ENCODE measurements around the gene GRM7. TPM values are rescaled to one million over a fixed set of nuclear protein-coding genes. Genes with fewer than 3 reads are reported as not detected.

GRM7 gene
- total RNA-seq, 4 donors from 2014 or later, result 0.40 TPM; not detected in 3

- no peaks in the 10 kb centered on the region for H3K36me3 ChIP-seq
Measured at GRCh38 chr3:7790141-7790540, 929.2 kb downstream of the GRM7 start.

More at GRCh38 chr3:7790141-7790540, 929.2 kb downstream of the GRM7 start:
- no peak overlapping the region for H3K4me3 ChIP-seq
- H3K9me3 ChIP-seq, result no peaks in the 10 kb centered on the region
- no peak overlapping the region for H3K27ac ChIP-seq
- no peak for DNase-seq
- no peaks in the 10 kb centered on the region for H3K27me3 ChIP-seq
- H3K4me1 ChIP-seq, result no peaks in the 10 kb centered on the region
- no peak for TF ChIP-seq POLR2A (IDR thresholded peaks at IDR 0.05)
